Fibroblast of lung (primary cell): ENCODE data around the gene CATSPER4. TPM values are rescaled to one million over a fixed set of nuclear protein-coding genes. Genes with fewer than 3 reads are reported as not detected.

ENCODE experiments used
- DNase-seq, 2 donors: peaks; one replicate each; pipeline versions ENCODE4 v3.0.0 to v3.0.0-alpha.2; 2010; ENCODE audit warnings: low read depth in 2 of 2
- H2AFZ ChIP-seq: 2 replicates; pipeline ENCODE4 v1.5.1; 2012; ENCODE audit warnings: low read length, control low read depth, inconsistent platforms
- H3K27ac ChIP-seq: 2 replicates; pipeline ENCODE4 v1.5.1; 2011; ENCODE audit warnings: low read length, control low read depth; ENCODE audit not compliant: insufficient read depth
- H3K27me3 ChIP-seq: 2 replicates; pipeline ENCODE4 v1.5.1; 2011; ENCODE audit warnings: mild to moderate bottlenecking, low read length; ENCODE audit not compliant: control insufficient read depth, insufficient read depth
- H3K36me3 ChIP-seq: 2 replicates; pipeline ENCODE4 v1.5.1; 2011; ENCODE audit warnings: low read length; ENCODE audit not compliant: control insufficient read depth, insufficient read depth
- H3K4me1 ChIP-seq: 2 replicates; pipeline ENCODE4 v1.5.1; 2011; ENCODE audit warnings: low read length; ENCODE audit not compliant: control insufficient read depth, insufficient read depth; ENCODE audit errors: extremely low read depth
- H3K4me2 ChIP-seq: 2 replicates; pipeline ENCODE4 v1.5.1; 2011; ENCODE audit warnings: low read length, control low read depth; ENCODE audit not compliant: insufficient read depth; ENCODE audit errors: extremely low read depth
- H3K4me3 ChIP-seq, 4 experiments: fragments of 200-600 bp in 1 of 4; sonication (generic) in 1 of 4; replicated peaks in 1 of 4; 2 replicates each; pipeline ENCODE4 v1.5.1; 2011 to 2016; ENCODE audit warnings: low read length in 4 of 4, low read depth in 3 of 4, mild to moderate bottlenecking in 3 of 4, control low read depth in 2 of 4, inconsistent platforms in 1 of 4, mixed read lengths in 1 of 4; ENCODE audit not compliant: insufficient read depth in 1 of 4; ENCODE audit errors: control extremely low read depth in 1 of 4
- H3K79me2 ChIP-seq: 2 replicates; pipeline ENCODE4 v1.5.1; 2012; ENCODE audit warnings: mild to moderate bottlenecking, low read length, inconsistent platforms; ENCODE audit not compliant: control insufficient read depth, insufficient read depth
- H3K9ac ChIP-seq: 2 replicates; pipeline ENCODE4 v1.5.1; 2011; ENCODE audit warnings: mild to moderate bottlenecking, low read length, control low read depth; ENCODE audit not compliant: insufficient read depth
- H3K9me3 ChIP-seq: 2 replicates; pipeline ENCODE4 v1.5.1; 2012; ENCODE audit warnings: low read depth, low read length; ENCODE audit not compliant: control insufficient read depth, insufficient read depth
- H4K20me1 ChIP-seq: 2 replicates; pipeline ENCODE4 v1.5.1; 2011; ENCODE audit warnings: low read length; ENCODE audit not compliant: control insufficient read depth, insufficient read depth; ENCODE audit errors: extremely low read depth
- EZH2 ChIP-seq: IDR thresholded peaks from 2 replicates; pipeline ENCODE4 v1.5.1; 2012; ENCODE audit warnings: low read length, control low read depth, mild to moderate bottlenecking; ENCODE audit errors: missing control alignments
- polyA plus RNA-seq, 2 donors: library from polyadenylated mRNA; depleted of rRNA in 1 of 2; stranded (reverse) in 1 of 2; unstranded in 1 of 2; fragments of >200 nt; gene quantifications; 2 replicates each; pipeline ENCODE4 v1.2.1, GENCODE V29; 2011 to 2012; ENCODE audit warnings: missing spikeins in 1 of 2
- total RNA-seq: library from RNA; depleted of rRNA; stranded (reverse); fragments of >200 nt; gene quantifications from 2 replicates; pipeline ENCODE4 v1.2.1, GENCODE V29; 2014
- TF ChIP-seq, protein P1 (sequence below), 2 donors: IDR thresholded peaks in 1 of 2; conservative IDR thresholded peaks in 1 of 2; 1 replicate in 1 of 2; 2 replicates in 1 of 2; pipeline ENCODE4 v1.5.1; 2011 to 2012; ENCODE audit warnings: low read length in 2 of 2, control low read depth in 1 of 2, inconsistent platforms in 1 of 2, low read depth in 1 of 2, mild to moderate bottlenecking in 1 of 2

The CATSPER4 gene
- total and polyA plus RNA-seq, 2 donors (not counting 1 experiment from before 2014, with no cell fraction given) = not detected

- H4K20me1 ChIP-seq = no peaks in the 10 kb centered on the region
- no peak overlapping the region for H3K4me3 ChIP-seq
- no peak overlapping the region for H2AFZ ChIP-seq
- H3K79me2 ChIP-seq = no peaks in the 10 kb centered on the region
- H3K4me1 ChIP-seq = no peaks in the 10 kb centered on the region
- no peak for DNase-seq
- H3K36me3 ChIP-seq = no peaks in the 10 kb centered on the region
- peaks cover 12% of the 10 kb centered on the region for H3K27me3 ChIP-seq
- no peak overlapping the region for H3K4me2 ChIP-seq
- no peak overlapping the region for H3K9ac ChIP-seq
- H3K27ac ChIP-seq = no peak overlapping the region
- H3K9me3 ChIP-seq = no peaks in the 10 kb centered on the region
- no peak for TF ChIP-seq EZH2
- TF ChIP-seq, protein P1, sequence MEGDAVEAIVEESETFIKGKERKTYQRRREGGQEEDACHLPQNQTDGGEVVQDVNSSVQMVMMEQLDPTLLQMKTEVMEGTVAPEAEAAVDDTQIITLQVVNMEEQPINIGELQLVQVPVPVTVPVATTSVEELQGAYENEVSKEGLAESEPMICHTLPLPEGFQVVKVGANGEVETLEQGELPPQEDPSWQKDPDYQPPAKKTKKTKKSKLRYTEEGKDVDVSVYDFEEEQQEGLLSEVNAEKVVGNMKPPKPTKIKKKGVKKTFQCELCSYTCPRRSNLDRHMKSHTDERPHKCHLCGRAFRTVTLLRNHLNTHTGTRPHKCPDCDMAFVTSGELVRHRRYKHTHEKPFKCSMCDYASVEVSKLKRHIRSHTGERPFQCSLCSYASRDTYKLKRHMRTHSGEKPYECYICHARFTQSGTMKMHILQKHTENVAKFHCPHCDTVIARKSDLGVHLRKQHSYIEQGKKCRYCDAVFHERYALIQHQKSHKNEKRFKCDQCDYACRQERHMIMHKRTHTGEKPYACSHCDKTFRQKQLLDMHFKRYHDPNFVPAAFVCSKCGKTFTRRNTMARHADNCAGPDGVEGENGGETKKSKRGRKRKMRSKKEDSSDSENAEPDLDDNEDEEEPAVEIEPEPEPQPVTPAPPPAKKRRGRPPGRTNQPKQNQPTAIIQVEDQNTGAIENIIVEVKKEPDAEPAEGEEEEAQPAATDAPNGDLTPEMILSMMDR (conservative IDR thresholded peaks at IDR 0.05 in 1 of 2, IDR thresholded peaks at IDR 0.05 in 1 of 2; ENCODE audit: low read depth in 1 of 2, low read length in 2 of 2) = no peak
Observed at GRCh38 chr1:26215246-26215645, 24.8 kb downstream of the CATSPER4 start.

GRCh38 chr1:26218906-26219494 is 28.6 kb downstream of the CATSPER4 start:
- H3K9ac ChIP-seq = no peak overlapping the region
- no peak for DNase-seq
- no peak overlapping the region for H2AFZ ChIP-seq
- no peaks in the 10 kb centered on the region for H3K79me2 ChIP-seq
- no peaks in the 10 kb centered on the region for H4K20me1 ChIP-seq
- H3K36me3 ChIP-seq = no peaks in the 10 kb centered on the region
- H3K9me3 ChIP-seq = no peaks in the 10 kb centered on the region
- H3K27ac ChIP-seq = no peak overlapping the region
- no peak overlapping the region for H3K4me3 ChIP-seq
- H3K4me2 ChIP-seq = no peak overlapping the region
- H3K4me1 ChIP-seq = no peaks in the 10 kb centered on the region
- TF ChIP-seq, protein P1 (conservative IDR thresholded peaks at IDR 0.05 in 1 of 2, IDR thresholded peaks at IDR 0.05 in 1 of 2; ENCODE audit: low read depth in 1 of 2, low read length in 2 of 2) = no peak
- TF ChIP-seq EZH2 = no peak
- H3K27me3 ChIP-seq = peaks cover 31% of the 10 kb centered on the region

GRCh38 chr1:26220199-26220912 is 30.0 kb downstream of the CATSPER4 start:
- no peak overlapping the region for H3K9ac ChIP-seq
- no peak overlapping the region for H3K27ac ChIP-seq
- H3K4me2 ChIP-seq = no peak overlapping the region
- TF ChIP-seq EZH2 = no peak
- TF ChIP-seq, protein P1 (conservative IDR thresholded peaks at IDR 0.05 in 1 of 2, IDR thresholded peaks at IDR 0.05 in 1 of 2; ENCODE audit: low read depth in 1 of 2, low read length in 2 of 2) = no peak
- H3K36me3 ChIP-seq = no peaks in the 10 kb centered on the region
- H4K20me1 ChIP-seq = no peaks in the 10 kb centered on the region
- H3K4me1 ChIP-seq = no peaks in the 10 kb centered on the region
- peak in 1 of 2 donors; percentile 10 for DNase-seq
- no peaks in the 10 kb centered on the region for H3K79me2 ChIP-seq
- H3K4me3 ChIP-seq = no peak overlapping the region
- no peaks in the 10 kb centered on the region for H3K9me3 ChIP-seq
- H2AFZ ChIP-seq = no peak overlapping the region
- H3K27me3 ChIP-seq = peaks cover 39% of the 10 kb centered on the region
